ENCODE measurements around the gene ABCC1. TPM values are rescaled to one million over a fixed set of nuclear protein-coding genes. Genes with fewer than 3 reads are reported as not detected.
"Not testable (repeated sequence)": the region's sequence is repeated elsewhere in the genome, so short reads cannot be mapped to it uniquely, and the experiment has no call there.

The ABCC1 gene
- total RNA-seq, 1 donor from 2014 or later, result 69.4 TPM

DNA sequence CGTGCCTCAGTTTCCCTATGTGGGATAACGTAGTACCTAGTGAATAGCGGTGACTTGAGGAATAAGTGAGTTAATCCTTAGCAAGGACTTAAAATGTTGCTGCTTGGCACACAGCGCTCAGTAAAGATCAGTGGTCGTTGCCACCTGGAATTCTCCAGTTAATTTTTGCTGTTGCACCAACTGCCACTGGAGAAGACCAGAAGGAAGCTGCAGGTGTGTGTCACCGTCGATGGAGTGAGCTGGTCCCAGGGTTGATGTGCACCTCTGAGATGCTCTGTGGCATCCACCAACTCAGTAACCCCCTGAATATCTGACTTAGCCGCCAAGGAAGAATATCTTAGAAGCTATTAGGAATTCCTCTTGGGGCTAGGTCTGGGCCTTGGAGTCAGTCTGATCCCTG, 4.1 kb downstream of the ABCC1 start:
- Mint-ChIP-seq H3K4me3 (no peak overlapping the region), H3K27ac (no peak overlapping the region), H3K27me3 (ENCODE audit: low read depth) (no peaks in the 10 kb centered on the region), H3K36me3 (no peaks in the 10 kb centered on the region), H3K9me3 (no peaks in the 10 kb centered on the region), H3K4me1 (peaks cover 17% of the 10 kb centered on the region)
- TF ChIP-seq CTCF (IDR thresholded peaks at IDR 0.05; ENCODE audit: unreplicated experiment), result no peak
- DNase-seq (ENCODE audit: low spot score in 2 of 2, unreplicated experiment in 2 of 2), result no peak

DNA sequence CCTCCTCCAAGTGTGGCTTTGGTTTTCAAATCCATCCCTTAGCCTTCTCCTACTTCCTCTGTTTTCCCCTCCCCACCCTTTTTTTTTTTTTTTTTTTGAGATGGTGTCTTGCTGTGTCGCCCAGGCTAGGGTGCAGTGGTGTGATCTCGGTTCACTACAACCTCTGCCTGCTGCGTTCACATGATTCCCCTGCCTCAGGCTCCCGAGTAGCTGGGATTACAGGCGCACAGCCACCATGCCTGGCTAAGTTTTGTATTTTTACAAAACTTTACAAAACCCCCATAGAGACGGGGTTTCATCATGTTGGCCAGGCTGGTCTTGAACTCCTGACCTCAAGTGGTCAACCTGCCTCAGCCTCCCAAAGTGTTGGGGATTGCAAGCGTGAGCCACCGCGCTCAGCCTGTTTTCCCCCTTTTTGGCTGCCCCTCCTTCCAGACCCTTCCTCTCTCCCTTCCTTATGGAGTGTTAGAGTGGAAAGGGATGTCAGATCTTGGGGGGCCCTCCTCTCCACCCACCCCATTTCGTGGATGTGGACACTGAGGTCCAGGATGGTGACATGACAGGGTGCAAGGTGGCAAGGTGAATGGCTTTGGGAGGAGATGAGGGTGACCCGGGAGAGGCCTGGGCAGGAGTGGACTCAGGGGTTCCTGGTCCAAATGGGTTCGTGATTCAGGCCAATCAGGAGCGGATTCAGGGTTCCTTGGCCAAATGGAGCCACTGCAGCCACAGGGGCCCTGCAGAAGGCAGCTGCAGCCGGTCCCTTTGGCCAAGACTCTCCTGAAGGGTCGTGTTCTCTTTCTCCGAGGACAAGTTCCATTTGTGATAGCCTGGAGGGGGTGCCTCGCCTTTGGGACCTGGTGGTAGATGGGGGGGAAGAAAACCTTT, 4.8 kb downstream of the ABCC1 start:
- Mint-ChIP-seq H3K4me3 (no peak overlapping the region), H3K4me1 (peaks cover 17% of the 10 kb centered on the region), H3K27me3 (ENCODE audit: low read depth) (no peaks in the 10 kb centered on the region), H3K27ac (no peak overlapping the region), H3K36me3 (no peaks in the 10 kb centered on the region), H3K9me3 (no peaks in the 10 kb centered on the region)
- DNase-seq (ENCODE audit: low spot score in 2 of 2, unreplicated experiment in 2 of 2), result no peak
- TF ChIP-seq CTCF (IDR thresholded peaks at IDR 0.05; ENCODE audit: unreplicated experiment), result no peak

- no peak for TF ChIP-seq CTCF (IDR thresholded peaks at IDR 0.05; ENCODE audit: unreplicated experiment)
- Mint-ChIP-seq H3K36me3 (no peaks in the 10 kb centered on the region), H3K9me3 (no peaks in the 10 kb centered on the region), H3K27ac (no peak overlapping the region), H3K27me3 (ENCODE audit: low read depth) (no peaks in the 10 kb centered on the region), H3K4me3 (no peak overlapping the region), H3K4me1 (peaks cover 17% of the 10 kb centered on the region)
- DNase-seq (ENCODE audit: low spot score in 2 of 2, unreplicated experiment in 2 of 2), result no peak
Observed at GRCh38 chr16:15954814-15955151, 5.4 kb downstream of the ABCC1 start.

DNA sequence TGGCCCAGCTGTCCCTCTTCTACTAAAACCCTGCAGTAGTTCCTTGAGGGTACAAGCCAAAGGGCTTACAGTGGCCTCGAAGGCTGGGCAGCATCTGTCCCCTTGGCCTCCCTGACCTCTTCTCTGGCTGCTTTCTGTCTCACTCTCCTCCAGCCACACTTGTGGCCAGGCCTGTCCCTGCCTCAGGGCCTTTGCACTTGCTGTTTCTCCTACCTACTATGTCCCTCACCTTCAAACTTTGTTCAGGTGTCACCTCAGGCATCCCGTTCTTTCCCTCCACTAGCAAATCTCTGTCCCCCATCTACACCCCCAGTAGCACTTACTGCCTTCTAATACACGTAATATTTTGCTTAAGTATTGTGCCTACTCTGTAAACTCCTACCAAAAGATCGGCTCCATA, 6.0 kb downstream of the ABCC1 start:
- Mint-ChIP-seq H3K4me1 (peaks cover 13% of the 10 kb centered on the region), H3K9me3 (no peaks in the 10 kb centered on the region), H3K27ac (no peak overlapping the region), H3K27me3 (ENCODE audit: low read depth) (no peaks in the 10 kb centered on the region), H3K4me3 (no peak overlapping the region), H3K36me3 (no peaks in the 10 kb centered on the region)
- DNase-seq (ENCODE audit: low spot score in 2 of 2, unreplicated experiment in 2 of 2), result no peak
- no peak for TF ChIP-seq CTCF (IDR thresholded peaks at IDR 0.05; ENCODE audit: unreplicated experiment)

DNA sequence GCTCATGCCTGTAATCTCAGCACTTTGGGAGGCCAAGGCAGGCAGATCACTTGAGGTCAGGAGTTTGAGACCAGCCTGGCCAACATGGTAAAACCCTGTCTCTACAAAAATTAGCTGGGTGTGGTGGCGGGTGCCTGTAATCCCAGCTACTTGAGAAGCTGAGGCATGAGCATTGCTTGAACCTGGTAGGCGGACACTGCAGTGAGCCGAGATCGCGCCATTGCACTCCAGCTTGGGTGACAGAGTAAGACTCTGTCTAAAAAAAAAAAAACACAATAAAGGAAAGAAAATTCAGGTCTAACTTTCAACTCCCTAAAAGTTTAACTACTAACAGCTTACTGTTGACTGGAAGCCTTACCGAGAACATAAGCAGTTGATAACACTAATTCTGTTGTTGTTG, 6.7 kb downstream of the ABCC1 start:
- H3K4me3 Mint-ChIP-seq; H3K36me3 Mint-ChIP-seq; H3K27ac Mint-ChIP-seq; H3K27me3 Mint-ChIP-seq (ENCODE audit: low read depth); H3K4me1 Mint-ChIP-seq; DNase-seq (ENCODE audit: low spot score in 2 of 2, unreplicated experiment in 2 of 2); H3K9me3 Mint-ChIP-seq: not testable (repeated sequence)

- Mint-ChIP-seq H3K9me3 (peaks cover 12% of the 10 kb centered on the region), H3K4me1 (peaks cover 1% of the 10 kb centered on the region), H3K27ac (no peak overlapping the region), H3K36me3 (peaks cover 13% of the 10 kb centered on the region), H3K27me3 (ENCODE audit: low read depth) (no peaks in the 10 kb centered on the region), H3K4me3 (no peak overlapping the region)
- TF ChIP-seq CTCF (IDR thresholded peaks at IDR 0.05; ENCODE audit: unreplicated experiment), result no peak
- no peak for DNase-seq (ENCODE audit: low spot score in 2 of 2, unreplicated experiment in 2 of 2)
Observed at GRCh38 chr16:15958703-15959348, 9.4 kb downstream of the ABCC1 start.
